AG10803 (cell line): ENCODE data around the gene RCSD1.

Experiments used
- DNase-seq: peaks from one replicate; pipeline ENCODE4 v3.0.0; 2010; ENCODE audit warnings: low read depth
- H3K4me3 ChIP-seq: 2 replicates; pipeline ENCODE4 v1.5.1; 2011; ENCODE audit warnings: mild to moderate bottlenecking, low read length, control low read depth
- TF ChIP-seq, protein P1 (sequence below): conservative IDR thresholded peaks from 2 replicates; pipeline ENCODE4 v1.5.1; 2011; ENCODE audit warnings: mild to moderate bottlenecking, low read length, control low read depth, inconsistent platforms

RCSD1 gene

DNA sequence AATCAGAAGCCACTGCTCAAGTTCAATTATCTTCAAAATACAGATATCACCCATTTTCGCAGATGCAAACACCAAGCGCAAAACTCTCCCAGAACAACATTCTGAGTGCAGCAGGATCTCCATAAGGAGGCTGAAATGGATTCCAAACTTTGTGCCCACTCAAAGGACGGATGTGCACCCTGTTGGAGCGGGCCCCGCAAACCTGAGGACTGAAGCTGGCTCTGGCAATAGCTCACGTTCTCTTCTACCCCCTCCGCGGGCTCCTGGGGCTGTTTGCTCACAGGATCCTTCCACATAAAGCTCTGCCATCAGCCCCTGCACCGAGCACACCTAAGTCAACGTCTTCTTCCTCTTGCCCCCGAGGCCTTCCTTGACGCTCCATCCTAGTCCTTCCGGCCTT, 11.7 kb upstream of the RCSD1 start:
- DNase-seq, result no peak
- no peak overlapping the region for H3K4me3 ChIP-seq
- TF ChIP-seq, protein P1, sequence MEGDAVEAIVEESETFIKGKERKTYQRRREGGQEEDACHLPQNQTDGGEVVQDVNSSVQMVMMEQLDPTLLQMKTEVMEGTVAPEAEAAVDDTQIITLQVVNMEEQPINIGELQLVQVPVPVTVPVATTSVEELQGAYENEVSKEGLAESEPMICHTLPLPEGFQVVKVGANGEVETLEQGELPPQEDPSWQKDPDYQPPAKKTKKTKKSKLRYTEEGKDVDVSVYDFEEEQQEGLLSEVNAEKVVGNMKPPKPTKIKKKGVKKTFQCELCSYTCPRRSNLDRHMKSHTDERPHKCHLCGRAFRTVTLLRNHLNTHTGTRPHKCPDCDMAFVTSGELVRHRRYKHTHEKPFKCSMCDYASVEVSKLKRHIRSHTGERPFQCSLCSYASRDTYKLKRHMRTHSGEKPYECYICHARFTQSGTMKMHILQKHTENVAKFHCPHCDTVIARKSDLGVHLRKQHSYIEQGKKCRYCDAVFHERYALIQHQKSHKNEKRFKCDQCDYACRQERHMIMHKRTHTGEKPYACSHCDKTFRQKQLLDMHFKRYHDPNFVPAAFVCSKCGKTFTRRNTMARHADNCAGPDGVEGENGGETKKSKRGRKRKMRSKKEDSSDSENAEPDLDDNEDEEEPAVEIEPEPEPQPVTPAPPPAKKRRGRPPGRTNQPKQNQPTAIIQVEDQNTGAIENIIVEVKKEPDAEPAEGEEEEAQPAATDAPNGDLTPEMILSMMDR, result no peak

DNA sequence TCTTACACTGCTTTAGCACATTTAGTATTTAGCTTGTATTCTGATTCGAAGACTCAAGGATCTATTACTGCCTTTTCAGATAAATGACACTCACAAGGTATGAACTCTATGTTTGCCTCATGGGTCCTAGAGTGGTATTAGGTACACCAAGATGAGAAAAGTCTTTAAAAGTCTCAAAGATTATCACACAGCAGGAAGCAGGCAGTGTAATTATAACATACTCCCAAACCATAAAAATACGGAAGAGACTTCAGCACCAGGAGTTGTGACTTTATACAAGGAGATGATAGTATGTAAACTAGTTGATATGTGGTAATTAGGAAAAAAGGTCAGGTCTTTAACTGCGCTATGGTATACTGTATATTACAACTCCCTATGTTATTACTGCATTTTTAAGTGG, 11.2 kb upstream of the RCSD1 start:
- DNase-seq, result no peak
- TF ChIP-seq, protein P1, result no peak
- no peak overlapping the region for H3K4me3 ChIP-seq

DNA sequence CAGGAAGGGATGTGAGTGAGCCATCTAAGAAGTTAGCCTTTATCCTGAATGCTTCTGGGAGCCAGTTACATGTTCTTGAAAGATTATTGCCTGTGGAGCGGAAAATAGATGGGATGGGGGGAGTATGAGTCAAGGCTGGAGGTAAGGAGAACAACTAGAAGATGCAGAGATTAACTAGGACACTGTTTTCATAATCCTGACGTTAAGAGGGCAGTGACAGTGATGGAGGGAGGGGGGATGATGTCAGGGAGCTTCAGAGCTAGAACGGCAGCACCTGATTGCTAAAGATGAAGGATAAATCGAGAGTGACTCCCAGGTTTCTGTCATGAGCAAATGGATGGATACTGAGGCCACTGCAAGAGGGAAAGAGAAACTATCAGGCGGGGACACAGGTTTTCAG, 10.0 kb upstream of the RCSD1 start:
- TF ChIP-seq, protein P1, result no peak
- no peak overlapping the region for H3K4me3 ChIP-seq
- no peak for DNase-seq

DNA sequence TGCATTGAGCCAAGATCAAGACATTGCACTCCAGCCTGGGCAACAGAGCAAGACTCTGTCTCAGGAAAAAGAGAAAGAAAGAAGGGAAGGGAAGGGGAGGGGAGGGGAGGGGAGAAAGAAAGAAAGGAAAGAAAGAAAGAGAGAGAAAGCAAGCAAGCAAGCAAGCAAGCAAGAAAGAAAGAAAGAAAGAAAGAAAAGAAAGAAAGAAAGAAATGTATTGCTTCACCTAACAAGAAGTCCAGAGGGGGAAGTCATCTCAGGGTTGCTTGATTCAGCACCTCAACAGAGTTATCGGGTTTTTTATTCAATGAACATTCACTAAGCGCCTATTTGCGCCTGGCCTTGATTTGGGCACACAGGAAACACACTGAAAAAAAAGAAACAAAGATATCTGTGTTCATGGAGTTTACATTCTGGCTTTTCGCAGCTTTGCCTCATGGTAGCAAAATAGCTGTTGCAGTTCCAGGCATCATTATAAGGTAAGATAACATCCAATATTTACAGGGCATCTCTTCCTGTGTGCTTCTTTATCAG, 8.2 kb upstream of the RCSD1 start:
- H3K4me3 ChIP-seq, result no peak overlapping the region
- TF ChIP-seq, protein P1, result no peak

DNA sequence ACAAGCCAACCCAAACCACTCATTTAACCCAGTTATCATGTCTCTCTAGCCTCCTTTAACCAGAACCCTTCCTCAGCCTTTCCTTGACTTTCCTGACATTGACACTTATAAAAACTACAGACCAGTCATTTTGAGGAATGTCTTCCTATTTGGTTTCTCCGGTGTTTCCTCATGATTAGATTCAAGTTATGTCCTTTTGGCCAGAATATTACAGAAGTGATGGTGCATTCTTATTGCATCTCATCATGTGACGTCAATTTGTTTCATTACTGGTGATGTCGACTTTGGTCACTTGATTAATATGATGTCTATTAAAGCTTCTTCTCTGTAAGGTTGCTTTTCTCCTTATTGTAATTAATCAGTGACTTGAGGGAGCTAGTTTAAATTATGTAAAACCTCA, 6.1 kb upstream of the RCSD1 start:
- no peak for DNase-seq
- no peak overlapping the region for H3K4me3 ChIP-seq

More for the DNA sequence above, 8.2 kb upstream of the RCSD1 start:
- no peak for DNase-seq

DNA sequence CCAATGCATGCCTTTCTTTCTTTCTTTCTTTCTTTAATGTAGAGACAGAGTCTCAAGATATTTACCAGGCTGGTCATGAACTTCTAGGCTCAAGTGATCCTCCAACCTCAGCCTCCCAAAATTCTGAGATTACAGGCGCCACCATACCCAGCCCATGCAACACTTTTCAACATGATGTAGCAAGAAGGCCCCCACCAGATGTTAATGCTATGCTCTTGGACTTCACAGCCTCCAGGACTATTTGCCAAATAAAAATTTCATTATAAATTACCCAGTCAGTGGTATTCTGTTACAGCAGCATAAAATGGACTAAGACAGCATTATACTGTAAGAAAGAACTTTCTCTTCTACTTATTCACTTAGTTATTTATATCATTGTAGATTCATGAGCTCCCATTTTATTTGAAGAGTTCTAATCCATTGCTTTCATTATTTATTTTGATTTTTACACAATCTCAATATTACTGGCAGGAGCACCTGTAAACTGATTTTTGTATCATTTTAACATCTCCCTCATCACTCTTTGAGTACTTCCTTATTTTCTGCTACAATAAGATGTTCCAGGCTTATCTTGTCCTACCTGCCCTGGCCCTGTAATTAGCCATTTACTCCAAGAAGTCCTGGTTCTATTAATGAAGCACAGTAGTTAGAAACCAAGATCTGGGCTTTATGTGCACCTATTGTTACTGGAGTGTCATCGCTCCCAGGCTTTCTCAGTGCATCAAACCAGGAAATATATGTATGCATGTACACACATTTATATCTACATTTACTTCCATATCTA, 4.8 kb upstream of the RCSD1 start:
- no peak for DNase-seq
- H3K4me3 ChIP-seq, result no peak overlapping the region
- TF ChIP-seq, protein P1, result no peak

More for the DNA sequence above, 6.1 kb upstream of the RCSD1 start:
- TF ChIP-seq, protein P1, result no peak

DNA sequence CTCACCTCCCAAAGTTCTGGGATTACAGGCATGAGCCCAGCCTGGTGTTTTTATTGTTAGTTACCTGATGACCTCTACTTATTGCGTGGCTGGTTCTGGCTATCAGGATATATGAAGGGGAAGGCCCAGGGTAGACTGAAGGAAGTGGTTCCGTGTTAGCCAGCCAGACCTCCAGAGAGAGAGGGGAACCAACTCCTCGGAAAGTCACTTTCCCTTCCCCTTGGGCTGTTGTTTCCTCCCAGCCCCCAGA, 2.5 kb upstream of the RCSD1 start:
- DNase-seq, result no peak
- no peak overlapping the region for H3K4me3 ChIP-seq
- TF ChIP-seq, protein P1, result no peak
